DOHH2 (cell line): ENCODE data around the gene PRKCH.

ENCODE experiments used
- H3F3A ChIP-seq: fragments of 200-600 bp; sonication (generic), shearing (Covaris generic); 2 replicates; pipeline ENCODE4 v1.6.0; 2016; ENCODE audit warnings: antibody characterized with exemption, mild to moderate bottlenecking; ENCODE audit not compliant: control insufficient read depth, insufficient read depth
- H3K27ac ChIP-seq: fragments of 200-600 bp; sonication (generic); 2 replicates; pipeline ENCODE4 v1.5.1; 2014; ENCODE audit warnings: low read depth, mild to moderate bottlenecking, low read length, moderate library complexity
- H3K27me3 ChIP-seq: fragments of 200-600 bp; sonication (generic); 2 replicates; pipeline ENCODE4 v1.6.1; 2014; ENCODE audit warnings: mild to moderate bottlenecking, low read length, mixed read lengths; ENCODE audit not compliant: control insufficient read depth
- H3K36me3 ChIP-seq: fragments of 200-600 bp; sonication (generic); 2 replicates; pipeline ENCODE4 v1.6.1; 2014; ENCODE audit warnings: mild to moderate bottlenecking, low read length, moderate library complexity, mixed read lengths; ENCODE audit not compliant: control insufficient read depth
- H3K4me1 ChIP-seq: fragments of 200-600 bp; sonication (generic); 2 replicates; pipeline ENCODE4 v1.6.1; 2014; ENCODE audit warnings: mild to moderate bottlenecking, low read length, mixed read lengths; ENCODE audit not compliant: control insufficient read depth
- H3K4me2 ChIP-seq: fragments of 200-600 bp; sonication (generic); 2 replicates; pipeline ENCODE4 v1.6.0; 2014; ENCODE audit warnings: mild to moderate bottlenecking, low read length, moderate library complexity
- H3K4me3 ChIP-seq: fragments of 200-600 bp; sonication (generic); 2 replicates; pipeline ENCODE4 v1.5.1; 2014; ENCODE audit warnings: mild to moderate bottlenecking, low read length, mixed read lengths
- H3K79me2 ChIP-seq: fragments of 200-600 bp; sonication (generic); 2 replicates; pipeline ENCODE4 v1.6.1; 2014; ENCODE audit warnings: mild to moderate bottlenecking, low read length, mixed read lengths; ENCODE audit not compliant: control insufficient read depth
- H3K9me2 ChIP-seq: fragments of 200-600 bp; sonication (generic); replicated peaks from 2 replicates; pipeline ENCODE4 v1.6.1; 2014; ENCODE audit warnings: mild to moderate bottlenecking, low read length, mixed read lengths; ENCODE audit not compliant: control insufficient read depth
- H3K9me3 ChIP-seq: fragments of 200-600 bp; sonication (generic); 2 replicates; pipeline ENCODE4 v1.6.1; 2014; ENCODE audit warnings: antibody characterized with exemption, low read length, mixed read lengths; ENCODE audit not compliant: control insufficient read depth, insufficient read depth
- H4K20me1 ChIP-seq: fragments of 200-600 bp; sonication (generic); 2 replicates; pipeline ENCODE4 v1.6.0; 2014; ENCODE audit warnings: low read depth, mild to moderate bottlenecking, antibody characterized with exemption, low read length, moderate library complexity; ENCODE audit not compliant: control insufficient read depth, insufficient read depth
- EZH2phosphoT487 ChIP-seq: fragments of 200-600 bp; sonication (generic); IDR thresholded peaks from 2 replicates; pipeline ENCODE4 v1.6.1; 2017; ENCODE audit warnings: borderline replicate concordance, mild to moderate bottlenecking, antibody characterized with exemption, low read length, moderate library complexity, mixed read lengths
- TF ChIP-seq, protein P1 (sequence below): fragments of 200-600 bp; sonication (generic); IDR thresholded peaks from one replicate; pipeline ENCODE4 v1.5.1; 2014; ENCODE audit warnings: antibody characterized with exemption, mild to moderate bottlenecking, low read depth, low read length; ENCODE audit not compliant: poor library complexity, severe bottlenecking

PRKCH gene

DNA sequence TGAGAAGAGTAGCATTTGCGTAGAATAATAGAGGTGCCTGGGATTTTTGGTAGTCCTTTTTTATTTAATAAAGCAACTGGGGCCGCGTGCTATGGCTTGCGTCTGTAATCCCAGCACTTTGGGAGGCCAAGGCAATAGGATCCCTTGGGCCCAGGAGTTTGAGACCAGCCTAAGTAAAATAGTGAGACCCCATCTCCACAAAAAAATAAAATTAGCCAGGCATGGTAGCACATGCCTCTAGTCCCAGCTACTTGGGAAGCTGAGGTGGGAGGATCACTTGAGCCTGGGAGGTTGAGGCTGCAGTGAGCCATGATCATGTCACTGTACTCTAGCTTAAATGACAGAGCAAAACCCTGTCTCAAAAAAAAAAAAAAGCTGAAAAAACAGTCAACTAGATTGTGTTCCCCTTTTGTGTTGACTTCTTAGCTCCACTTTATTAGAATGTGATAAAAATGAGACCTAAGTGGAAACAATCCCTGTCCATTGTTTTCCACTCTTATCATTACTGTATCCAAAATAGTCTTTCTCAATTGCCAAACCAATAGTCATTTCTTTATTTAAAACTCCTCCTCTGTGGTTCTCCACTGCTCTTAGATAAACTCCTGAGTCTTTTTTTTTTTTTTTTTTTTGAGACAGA is 7.4 kb downstream of the PRKCH start:
- Histone ChIP-seq H3K27ac (no peak overlapping the region), H3K79me2 (no peaks in the 10 kb centered on the region), H3F3A (no peaks in the 10 kb centered on the region), H4K20me1 (no peaks in the 10 kb centered on the region), H3K4me1 (no peaks in the 10 kb centered on the region), H3K9me3 (no peaks in the 10 kb centered on the region), H3K4me2 (no peak overlapping the region), H3K36me3 (no peaks in the 10 kb centered on the region), H3K27me3 (peaks cover 6% of the 10 kb centered on the region; the same call in 1 of the 2 replicates), H3K9me2 (no peaks in the 10 kb centered on the region), H3K4me3 (no peak overlapping the region)
- TF ChIP-seq EZH2phosphoT487: no peak
- TF ChIP-seq, protein P1, sequence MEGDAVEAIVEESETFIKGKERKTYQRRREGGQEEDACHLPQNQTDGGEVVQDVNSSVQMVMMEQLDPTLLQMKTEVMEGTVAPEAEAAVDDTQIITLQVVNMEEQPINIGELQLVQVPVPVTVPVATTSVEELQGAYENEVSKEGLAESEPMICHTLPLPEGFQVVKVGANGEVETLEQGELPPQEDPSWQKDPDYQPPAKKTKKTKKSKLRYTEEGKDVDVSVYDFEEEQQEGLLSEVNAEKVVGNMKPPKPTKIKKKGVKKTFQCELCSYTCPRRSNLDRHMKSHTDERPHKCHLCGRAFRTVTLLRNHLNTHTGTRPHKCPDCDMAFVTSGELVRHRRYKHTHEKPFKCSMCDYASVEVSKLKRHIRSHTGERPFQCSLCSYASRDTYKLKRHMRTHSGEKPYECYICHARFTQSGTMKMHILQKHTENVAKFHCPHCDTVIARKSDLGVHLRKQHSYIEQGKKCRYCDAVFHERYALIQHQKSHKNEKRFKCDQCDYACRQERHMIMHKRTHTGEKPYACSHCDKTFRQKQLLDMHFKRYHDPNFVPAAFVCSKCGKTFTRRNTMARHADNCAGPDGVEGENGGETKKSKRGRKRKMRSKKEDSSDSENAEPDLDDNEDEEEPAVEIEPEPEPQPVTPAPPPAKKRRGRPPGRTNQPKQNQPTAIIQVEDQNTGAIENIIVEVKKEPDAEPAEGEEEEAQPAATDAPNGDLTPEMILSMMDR: no peak

DNA sequence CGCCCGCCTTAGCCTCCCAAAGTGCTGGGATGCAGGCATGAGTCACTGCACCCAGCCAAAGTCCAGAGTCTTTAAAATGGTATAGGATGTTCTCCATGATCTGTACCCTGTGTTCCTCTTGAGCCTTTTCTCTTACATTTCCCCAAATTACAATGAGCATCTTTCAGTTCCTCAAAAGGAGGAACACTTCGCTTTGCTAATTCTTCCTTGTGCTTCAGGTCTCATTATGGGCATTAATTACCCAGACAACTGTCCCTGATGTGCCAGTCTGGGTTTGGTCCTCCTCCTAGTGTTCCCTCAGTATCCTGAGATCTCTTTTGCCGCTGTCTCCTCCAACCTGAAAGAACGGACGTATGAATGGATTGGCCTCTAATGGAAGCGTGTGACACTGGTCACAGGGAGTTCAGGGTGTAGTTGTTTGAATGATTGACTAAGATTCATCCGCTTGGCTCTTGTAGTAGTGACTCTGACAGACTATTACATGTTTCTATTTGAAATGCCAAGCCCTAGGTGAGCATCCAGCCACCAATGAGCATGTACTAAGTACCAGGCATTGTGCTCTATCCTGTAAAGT is 8.2 kb downstream of the PRKCH start:
- 0 out of 2 replicates have a peak, but pooled peaks cover 3% of the 10 kb centered on the region for H3K27me3 ChIP-seq
- no peak overlapping the region for H3K4me3 ChIP-seq
- H4K20me1 ChIP-seq: no peaks in the 10 kb centered on the region
- no peak overlapping the region for H3K27ac ChIP-seq
- H3K79me2 ChIP-seq: no peaks in the 10 kb centered on the region
- H3K4me2 ChIP-seq: no peak overlapping the region
- H3K9me2 ChIP-seq: no peaks in the 10 kb centered on the region
- H3K9me3 ChIP-seq: no peaks in the 10 kb centered on the region
- H3K4me1 ChIP-seq: no peaks in the 10 kb centered on the region
- H3K36me3 ChIP-seq: no peaks in the 10 kb centered on the region
- no peak for TF ChIP-seq EZH2phosphoT487
- TF ChIP-seq, protein P1: no peak
- H3F3A ChIP-seq: no peaks in the 10 kb centered on the region

DNA sequence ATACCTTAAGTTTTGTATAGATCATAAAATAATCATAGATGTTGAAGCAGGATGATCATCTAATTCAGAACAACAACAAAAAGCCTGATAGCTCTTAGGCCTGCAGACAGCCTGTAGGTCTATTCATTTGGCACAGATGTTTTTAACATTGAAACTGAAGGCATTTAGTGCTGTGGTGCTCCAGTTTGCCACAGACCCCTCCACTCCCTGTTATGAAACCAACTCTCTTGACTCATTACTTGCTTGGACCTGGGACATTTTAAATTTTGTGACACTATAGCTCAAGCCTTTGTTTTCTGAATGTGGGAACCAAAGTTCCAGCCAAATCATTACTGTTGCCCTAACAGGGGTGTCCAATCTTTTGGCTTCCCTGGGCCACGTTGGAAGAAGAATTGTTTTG is 9.1 kb downstream of the PRKCH start:
- H3K79me2 ChIP-seq: no peaks in the 10 kb centered on the region
- no peaks in the 10 kb centered on the region for H3F3A ChIP-seq
- H3K9me3 ChIP-seq: no peaks in the 10 kb centered on the region
- no peaks in the 10 kb centered on the region for H3K27me3 ChIP-seq
- H3K4me3 ChIP-seq: no peak overlapping the region
- TF ChIP-seq, protein P1: no peak
- TF ChIP-seq EZH2phosphoT487: no peak
- H3K36me3 ChIP-seq: no peaks in the 10 kb centered on the region
- H3K4me2 ChIP-seq: no peak overlapping the region
- H3K9me2 ChIP-seq: no peaks in the 10 kb centered on the region
- H3K27ac ChIP-seq: no peak overlapping the region
- no peaks in the 10 kb centered on the region for H3K4me1 ChIP-seq
- no peaks in the 10 kb centered on the region for H4K20me1 ChIP-seq
